Measurements from ENCODE around the gene RMND5A.
"Not testable (repeated sequence)": the region's sequence is repeated elsewhere in the genome, so short reads cannot be mapped to it uniquely, and the experiment has no call there.

Gene RMND5A

GRCh38 chr2:86714579-86715173 lies 5.4 kb upstream of the RMND5A start:
- not testable (repeated sequence) for DNase-seq

GRCh38 chr2:86719263-86719636 lies 841 bp upstream of the RMND5A start:
- not testable (repeated sequence) for DNase-seq

GRCh38 chr2:86720540-86721320 lies 639 bp downstream of the RMND5A start:
- peak; percentile 17 to 49 (median 48) for DNase-seq

GRCh38 chr2:86725706-86726105 lies 5.6 kb downstream of the RMND5A start:
- not testable (repeated sequence) for DNase-seq

- not testable (repeated sequence) for DNase-seq
Measured at GRCh38 chr2:86732040-86732525, 12.0 kb downstream of the RMND5A start.

- DNase-seq: not testable (repeated sequence)
Measured at GRCh38 chr2:86732837-86733236, 12.7 kb downstream of the RMND5A start.

GRCh38 chr2:86733528-86733927 lies 13.4 kb downstream of the RMND5A start:
- not testable (repeated sequence) for DNase-seq

- not testable (repeated sequence) for DNase-seq
Measured at GRCh38 chr2:86734896-86735295, 14.8 kb downstream of the RMND5A start.

- DNase-seq: not testable (repeated sequence)
Measured at GRCh38 chr2:86739485-86739884, 19.4 kb downstream of the RMND5A start.

- DNase-seq: not testable (repeated sequence)
Measured at GRCh38 chr2:86739889-86740288, 19.8 kb downstream of the RMND5A start.

GRCh38 chr2:86741889-86742498 lies 21.9 kb downstream of the RMND5A start:
- DNase-seq: not testable (repeated sequence)

- no peak for DNase-seq
Measured at GRCh38 chr2:86744152-86744551, 24.1 kb downstream of the RMND5A start.

- no peak for DNase-seq
Measured at GRCh38 chr2:86746939-86747338, 26.8 kb downstream of the RMND5A start.

GRCh38 chr2:86747711-86748639 lies 27.9 kb downstream of the RMND5A start:
- peak in 1 of 5 donors; percentile 74 for DNase-seq

- DNase-seq: no peak
Measured at GRCh38 chr2:86750240-86750839, 30.2 kb downstream of the RMND5A start.

GRCh38 chr2:86751778-86752177 lies 31.7 kb downstream of the RMND5A start:
- no peak for DNase-seq

GRCh38 chr2:86752934-86753333 lies 32.8 kb downstream of the RMND5A start:
- no peak for DNase-seq

- no peak for DNase-seq
Measured at GRCh38 chr2:86753606-86754005, 33.5 kb downstream of the RMND5A start.

- DNase-seq: no peak
Measured at GRCh38 chr2:86758405-86758804, 38.3 kb downstream of the RMND5A start.

GRCh38 chr2:86760371-86760770 lies 40.3 kb downstream of the RMND5A start:
- DNase-seq: no peak

GRCh38 chr2:86764661-86765309 lies 44.7 kb downstream of the RMND5A start:
- DNase-seq: peak in 2 of 5 donors; percentile 16 to 31

GRCh38 chr2:86765310-86765695 lies 45.2 kb downstream of the RMND5A start:
- no peak for DNase-seq
